Fibroblast of skin of right biceps (primary cell): ENCODE measurements around the gene LUZP2.
A peak's percentile ranks its signal among the peaks of the same experiment; 100 is the strongest.

Experiments
- DNase-seq: peaks from one replicate; pipeline ENCODE4 v3.0.0-alpha.2; 2013

The LUZP2 gene

GRCh38 chr11:24636291-24636629 is 139.4 kb downstream of the LUZP2 start:
- no peak for DNase-seq

- no peak for DNase-seq
These were observed 140.7 kb downstream of the LUZP2 start for GRCh38 chr11:24637520-24637919.

- DNase-seq = no peak
These were observed 145.8 kb downstream of the LUZP2 start for GRCh38 chr11:24642648-24643047.

- no peak for DNase-seq
These were observed 148.7 kb downstream of the LUZP2 start for GRCh38 chr11:24645563-24645962.

- no peak for DNase-seq
These were observed 155.0 kb downstream of the LUZP2 start for GRCh38 chr11:24651873-24652272.

GRCh38 chr11:24653901-24654300 is 157.0 kb downstream of the LUZP2 start:
- no peak for DNase-seq

- no peak for DNase-seq
These were observed 164.5 kb downstream of the LUZP2 start for GRCh38 chr11:24661331-24661730.

GRCh38 chr11:24664399-24664798 is 167.5 kb downstream of the LUZP2 start:
- no peak for DNase-seq

- DNase-seq = no peak
These were observed 170.6 kb downstream of the LUZP2 start for GRCh38 chr11:24667353-24667968.

- DNase-seq = no peak
These were observed 182.0 kb downstream of the LUZP2 start for GRCh38 chr11:24678703-24679348.

GRCh38 chr11:24679821-24680351 is 183.0 kb downstream of the LUZP2 start:
- peak; percentile 8 for DNase-seq

GRCh38 chr11:24683583-24683982 is 186.7 kb downstream of the LUZP2 start:
- DNase-seq = no peak

GRCh38 chr11:24685821-24686220 is 189.0 kb downstream of the LUZP2 start:
- DNase-seq = no peak

- DNase-seq = no peak
These were observed 190.8 kb downstream of the LUZP2 start for GRCh38 chr11:24687531-24688147.

GRCh38 chr11:24688981-24689380 is 192.1 kb downstream of the LUZP2 start:
- DNase-seq = no peak

- peak; percentile 67 for DNase-seq
These were observed 200.8 kb downstream of the LUZP2 start for GRCh38 chr11:24697522-24698111.

- no peak for DNase-seq
These were observed 207.9 kb downstream of the LUZP2 start for GRCh38 chr11:24704716-24705115.

- DNase-seq = no peak
These were observed 208.6 kb downstream of the LUZP2 start for GRCh38 chr11:24705474-24705873.

GRCh38 chr11:24708616-24709015 is 211.8 kb downstream of the LUZP2 start:
- peak; percentile 1 for DNase-seq

- no peak for DNase-seq
These were observed 213.2 kb downstream of the LUZP2 start for GRCh38 chr11:24709928-24710565.

- no peak for DNase-seq
These were observed 217.7 kb downstream of the LUZP2 start for GRCh38 chr11:24714601-24715000.

- no peak for DNase-seq
These were observed 219.6 kb downstream of the LUZP2 start for GRCh38 chr11:24716403-24716802.

- DNase-seq = no peak
These were observed 226.4 kb downstream of the LUZP2 start for GRCh38 chr11:24723231-24723630.
